SIG-M5 treated with dmso at 0.1 percent for 504 hours (cell line): ENCODE data around the gene GOLGA6L1.
"Not testable (repeated sequence)": the region's sequence is repeated elsewhere in the genome, so short reads cannot be mapped to it uniquely, and the experiment has no call there.

ENCODE experiments used
- DNase-seq: peaks from one replicate; lab custom pipeline; 2025; ENCODE audit not compliant: unreplicated experiment; lab: John Stamatoyannopoulos, UW

Gene GOLGA6L1

GRCh38 chr15:23136722-23137121 is at the start of gene GOLGA6L1:
GOLGA6L1 (minus strand) TSS chr15:23136822; CDS start chr15:23136731, 91 bp downstream.
- not testable (repeated sequence) for DNase-seq

GRCh38 chr15:23181201-23181600 is 44.6 kb upstream of the GOLGA6L1 start:
- not testable (repeated sequence) for DNase-seq

GRCh38 chr15:23180547-23180927 is 43.9 kb upstream of the GOLGA6L1 start:
- not testable (repeated sequence) for DNase-seq

GRCh38 chr15:23179768-23180546 is 43.3 kb upstream of the GOLGA6L1 start:
- DNase-seq = not testable (repeated sequence)

- not testable (repeated sequence) for DNase-seq
Observed at GRCh38 chr15:23176683-23177082, 40.1 kb upstream of the GOLGA6L1 start.

GRCh38 chr15:23175606-23176005 is 39.0 kb upstream of the GOLGA6L1 start:
- DNase-seq = not testable (repeated sequence)

GRCh38 chr15:23174609-23175140 is 38.1 kb upstream of the GOLGA6L1 start:
- DNase-seq = not testable (repeated sequence)

GRCh38 chr15:23132787-23133186 is 3.8 kb downstream of the GOLGA6L1 start:
- not testable (repeated sequence) for DNase-seq

- no peak for DNase-seq
Observed at GRCh38 chr15:23118208-23118607, 18.4 kb downstream of the GOLGA6L1 start.

- no peak for DNase-seq
Observed at GRCh38 chr15:23095796-23096195, 40.8 kb downstream of the GOLGA6L1 start.

- no peak for DNase-seq
Observed at GRCh38 chr15:23083115-23083514, 53.5 kb downstream of the GOLGA6L1 start.

GRCh38 chr15:23081996-23082737 is 54.5 kb downstream of the GOLGA6L1 start:
- not testable (repeated sequence) for DNase-seq

- peak; percentile 29 for DNase-seq
Observed at GRCh38 chr15:23081271-23081670, 55.4 kb downstream of the GOLGA6L1 start.

GRCh38 chr15:23079766-23080165 is 56.9 kb downstream of the GOLGA6L1 start:
- DNase-seq = no peak
